Skin epidermis (tissue), 12 donors: ENCODE data around the gene ARHGAP22.

Source experiments
- H3K27ac ChIP-seq, 21 experiments: fragments of 200-600 bp; sonication (generic) in 11 of 21; one replicate each; pipeline ENCODE4 v1.5.0; 2020; ENCODE audit warnings: mild to moderate bottlenecking in 3 of 21, inconsistent platforms in 2 of 21, moderate library complexity in 2 of 21
- H3K4me3 ChIP-seq, 7 experiments: fragments of 200-600 bp; sonication (generic) in 2 of 7; one replicate each; pipeline ENCODE4 v1.5.0; 2020; ENCODE audit warnings: inconsistent platforms in 2 of 7, mild to moderate bottlenecking in 2 of 7, moderate library complexity in 1 of 7

Gene ARHGAP22

GRCh38 chr10:48419714-48420113 is 185.2 kb downstream of the ARHGAP22 start:
- H3K27ac ChIP-seq = no peak overlapping the region

DNA sequence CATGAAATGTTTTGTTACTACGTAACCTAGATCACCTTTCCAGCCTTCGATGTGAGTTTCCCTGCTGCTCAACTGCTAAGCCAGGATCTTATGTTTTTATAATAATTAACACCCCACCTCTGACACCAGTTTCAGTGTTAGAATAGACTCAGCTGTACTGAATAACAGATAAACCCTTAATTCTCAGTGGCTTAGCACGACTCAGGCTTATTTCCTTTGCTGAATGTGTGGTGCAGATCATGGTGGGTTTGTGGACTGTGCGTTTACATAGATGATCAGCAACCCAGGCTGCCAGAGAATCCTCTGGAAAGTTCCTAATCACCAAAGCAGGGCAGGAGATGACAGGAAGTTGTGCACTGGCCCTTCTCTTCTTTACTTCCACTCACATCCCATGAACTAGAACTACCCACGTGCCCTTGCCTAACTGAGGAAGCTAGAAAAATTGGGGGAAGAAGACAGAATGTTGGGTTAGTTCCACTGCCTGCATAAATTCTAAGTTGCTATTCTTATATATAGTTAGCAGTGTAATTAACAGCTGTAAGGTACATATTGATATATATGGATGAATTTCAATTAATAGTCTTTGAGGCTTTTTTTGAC is 186.6 kb downstream of the ARHGAP22 start:
- H3K27ac ChIP-seq = no peak overlapping the region

More at GRCh38 chr10:48419714-48420113, 185.2 kb downstream of the ARHGAP22 start:
- no peak overlapping the region for H3K4me3 ChIP-seq

GRCh38 chr10:48417374-48417773 is 187.5 kb downstream of the ARHGAP22 start:
- Histone ChIP-seq H3K27ac (no peak overlapping the region), H3K4me3 (no peak overlapping the region)

More for the DNA sequence above, 186.6 kb downstream of the ARHGAP22 start:
- H3K4me3 ChIP-seq = no peak overlapping the region

- H3K4me3 ChIP-seq = no peak overlapping the region
- no peak overlapping the region for H3K27ac ChIP-seq
Measured at GRCh38 chr10:48416584-48417232, 188.2 kb downstream of the ARHGAP22 start.

- H3K27ac ChIP-seq = no peak overlapping the region
- no peak overlapping the region for H3K4me3 ChIP-seq
Measured at GRCh38 chr10:48414778-48415177, 190.1 kb downstream of the ARHGAP22 start.

GRCh38 chr10:48414160-48414559 is 190.7 kb downstream of the ARHGAP22 start:
- Histone ChIP-seq H3K4me3 (no peak overlapping the region), H3K27ac (no peak overlapping the region)

- H3K4me3 ChIP-seq = no peak overlapping the region
- no peak overlapping the region for H3K27ac ChIP-seq
Measured at GRCh38 chr10:48412933-48413332, 191.9 kb downstream of the ARHGAP22 start.

DNA sequence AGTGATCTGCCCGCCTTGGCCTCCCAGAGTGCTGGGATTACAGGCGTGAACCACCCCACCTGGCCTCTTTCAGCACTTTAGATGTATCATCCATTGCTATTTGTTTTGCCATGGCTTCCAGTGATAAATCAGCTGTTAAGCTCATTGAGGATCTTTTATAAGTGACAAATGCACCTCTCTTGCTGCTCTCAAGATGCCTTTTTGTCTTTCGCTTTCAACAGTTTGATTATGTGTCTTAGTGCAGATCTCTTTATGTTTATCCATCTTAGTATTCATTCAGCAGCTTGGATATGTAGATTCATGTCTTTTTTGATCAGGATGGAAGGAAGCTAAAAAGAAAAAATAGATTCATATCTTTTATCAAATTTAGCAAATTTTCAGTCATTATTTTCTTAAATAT is 192.8 kb downstream of the ARHGAP22 start:
- H3K4me3 ChIP-seq = no peak overlapping the region
- no peak overlapping the region for H3K27ac ChIP-seq

- H3K27ac ChIP-seq = no peak overlapping the region
- no peak overlapping the region for H3K4me3 ChIP-seq
Measured at GRCh38 chr10:48411510-48411909, 193.4 kb downstream of the ARHGAP22 start.

DNA sequence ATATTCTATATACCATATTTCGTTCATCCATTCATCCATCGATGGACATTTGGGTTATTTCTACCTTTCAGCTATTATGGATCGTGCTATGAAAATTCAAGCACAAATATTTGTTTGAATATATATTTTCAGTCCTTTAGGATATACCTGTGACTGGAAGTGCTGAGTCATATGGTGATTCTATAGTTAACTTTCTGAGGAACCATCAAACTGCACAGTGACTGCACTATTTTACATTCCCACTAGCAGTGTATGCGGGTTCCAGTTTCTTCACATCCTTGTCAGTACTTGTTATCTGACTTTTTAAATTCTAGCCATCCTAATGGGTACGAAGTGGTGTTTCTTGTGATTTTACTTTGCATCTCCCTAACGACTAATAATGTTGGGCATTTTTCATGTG is 194.4 kb downstream of the ARHGAP22 start:
- Histone ChIP-seq H3K27ac (no peak overlapping the region), H3K4me3 (no peak overlapping the region)

DNA sequence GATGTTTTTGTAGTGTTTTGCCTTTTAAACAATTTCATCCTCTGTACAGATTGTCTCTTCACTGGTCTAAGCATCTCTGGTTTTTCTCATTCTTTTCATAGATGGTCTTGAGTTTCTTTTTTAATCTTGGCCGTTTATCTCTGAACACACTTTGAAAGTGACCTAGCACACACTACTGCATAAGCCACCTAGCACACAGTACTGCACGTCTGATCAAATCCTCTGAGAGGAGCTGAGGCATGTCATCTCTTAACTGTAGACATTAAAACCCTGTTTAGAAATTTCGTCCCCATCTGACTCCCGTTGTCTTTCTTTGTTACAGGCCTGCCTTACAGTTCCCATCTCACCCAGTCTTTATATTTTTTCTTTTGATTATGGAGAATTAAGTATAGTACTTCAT is 198.2 kb downstream of the ARHGAP22 start:
- H3K4me3 ChIP-seq = no peak overlapping the region

GRCh38 chr10:48406204-48406603 is 198.7 kb downstream of the ARHGAP22 start:
- no peak overlapping the region for H3K27ac ChIP-seq
- H3K4me3 ChIP-seq = no peak overlapping the region

More for the DNA sequence above, 198.2 kb downstream of the ARHGAP22 start:
- no peak overlapping the region for H3K27ac ChIP-seq

DNA sequence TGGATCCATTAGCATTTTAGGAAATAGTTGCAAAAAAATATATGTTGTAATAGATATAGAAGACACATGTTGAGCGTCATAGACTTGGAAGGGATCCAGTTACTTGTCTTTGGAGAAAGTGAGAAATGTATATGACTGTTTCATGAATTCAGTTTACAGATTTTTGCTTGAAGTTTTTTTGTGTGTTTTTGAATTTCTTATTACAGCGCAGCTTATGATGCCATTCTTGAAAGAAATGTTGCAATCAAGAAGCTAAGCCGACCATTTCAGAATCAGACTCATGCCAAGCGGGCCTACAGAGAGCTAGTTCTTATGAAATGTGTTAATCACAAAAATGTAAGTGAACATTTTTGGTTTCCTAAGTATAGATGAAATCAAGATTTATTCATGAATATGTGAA is 200.2 kb downstream of the ARHGAP22 start:
- Histone ChIP-seq H3K27ac (no peak overlapping the region), H3K4me3 (no peak overlapping the region)

DNA sequence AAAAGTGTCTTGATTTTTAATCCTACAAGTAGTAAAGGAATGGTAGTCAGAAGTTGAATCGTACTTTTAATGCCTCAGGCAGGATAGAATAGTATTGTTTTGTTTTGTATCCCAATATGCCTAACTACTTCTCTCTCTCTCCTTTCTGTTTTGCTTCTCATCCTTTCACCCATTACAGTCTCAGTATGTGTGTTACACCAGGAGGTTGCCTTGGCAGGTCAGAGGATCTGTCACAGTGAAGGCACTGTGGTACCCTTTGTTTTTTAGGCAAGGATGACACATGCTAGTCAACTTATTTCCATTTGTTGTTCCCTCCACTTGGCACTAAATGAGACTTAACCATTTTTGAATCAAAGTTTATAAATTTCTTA is 204.0 kb downstream of the ARHGAP22 start:
- Histone ChIP-seq H3K4me3 (no peak overlapping the region), H3K27ac (no peak overlapping the region)

DNA sequence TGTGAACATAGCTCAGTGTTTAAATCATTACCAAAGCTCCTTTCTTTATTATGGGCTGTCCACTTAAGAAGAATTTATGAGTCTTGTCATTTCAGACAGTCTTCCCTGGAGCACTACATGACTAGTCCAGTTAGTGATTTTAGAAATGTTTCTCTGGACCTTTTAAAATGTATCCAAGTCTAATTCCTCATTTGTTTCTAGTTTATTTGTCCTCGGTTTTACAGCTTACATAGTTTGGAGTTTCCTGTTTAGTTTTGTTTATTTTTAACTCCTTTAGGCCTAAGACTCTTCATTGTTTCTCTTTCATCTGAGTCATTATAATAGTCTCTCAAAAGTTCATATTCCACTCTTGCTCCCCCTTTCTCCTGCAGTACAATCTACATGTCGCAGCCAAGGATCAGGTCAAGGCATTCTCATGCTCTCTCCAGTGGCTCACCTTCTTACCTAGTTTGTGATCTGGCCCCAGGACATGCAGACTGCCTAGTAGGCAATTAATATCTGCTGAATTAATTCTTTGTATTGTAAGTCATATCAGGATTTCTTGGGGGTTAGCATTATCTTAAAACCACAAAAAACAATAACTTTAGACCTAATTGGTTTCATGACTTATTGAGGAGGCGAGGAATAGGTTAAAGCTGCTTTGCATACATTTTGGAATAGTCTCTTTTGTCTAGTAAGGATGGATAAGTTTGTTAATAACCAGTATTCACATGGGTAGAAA is 204.6 kb downstream of the ARHGAP22 start:
- Histone ChIP-seq H3K27ac (peak overlapping the region in 1 of 21 experiments; percentile 32), H3K4me3 (no peak overlapping the region)

DNA sequence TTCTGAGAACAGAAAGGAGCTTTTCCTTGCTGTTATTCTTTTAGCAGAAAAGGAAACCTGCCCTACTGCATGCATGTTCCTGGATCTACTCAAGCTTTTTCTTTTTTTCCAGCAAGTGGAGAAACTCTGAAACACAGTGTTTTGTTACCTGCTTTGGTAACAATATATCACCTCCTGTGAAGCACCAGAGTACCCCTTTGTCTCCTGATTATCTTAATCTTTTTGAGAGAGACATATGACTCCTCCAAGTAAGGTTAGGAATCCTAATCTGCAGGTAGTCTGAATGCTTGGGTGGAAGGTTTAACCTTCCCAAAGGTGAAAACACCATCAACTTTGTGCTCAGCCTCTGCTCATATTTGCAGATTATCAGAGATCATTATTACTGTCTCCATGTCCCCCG is 205.3 kb downstream of the ARHGAP22 start:
- Histone ChIP-seq H3K27ac (peak overlapping the region in 1 of 21 experiments; percentile 7), H3K4me3 (no peak overlapping the region)

GRCh38 chr10:48399056-48399541 is 205.8 kb downstream of the ARHGAP22 start:
- Histone ChIP-seq H3K4me3 (no peak overlapping the region), H3K27ac (peak overlapping the region in 1 of 21 experiments; percentile 7)

DNA sequence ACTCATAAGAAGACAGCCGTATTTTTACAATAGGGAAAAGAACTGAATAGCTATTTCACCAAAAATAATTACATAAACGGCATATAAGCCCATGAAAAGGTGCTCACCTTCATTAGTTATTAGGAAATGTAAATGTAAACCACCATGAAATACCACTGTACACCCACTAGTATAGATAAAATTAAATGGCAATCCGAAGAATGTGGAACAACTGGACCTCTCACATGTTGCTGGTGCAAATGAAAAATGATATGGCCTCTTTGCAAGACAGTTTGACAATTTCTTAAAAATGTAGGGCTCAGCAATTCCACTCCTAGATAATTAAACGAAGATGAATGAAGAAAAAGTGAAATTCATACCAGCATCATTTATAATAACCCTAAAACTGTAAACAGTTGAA is 206.6 kb downstream of the ARHGAP22 start:
- Histone ChIP-seq H3K27ac (no peak overlapping the region), H3K4me3 (no peak overlapping the region)
